GM18520 (cell line): Measurements from ENCODE around the gene ZBED4.
"Not testable (repeated sequence)": the region's sequence is repeated elsewhere in the genome, so short reads cannot be mapped to it uniquely, and the experiment has no call there.

Experiments used
- ATAC-seq: cut with Tn5 transposase; IDR thresholded peaks from one replicate; pipeline ENCODE4 v1.9.1; 2021; ENCODE audit not compliant: unreplicated experiment

ZBED4 gene

GRCh38 chr22:49826603-49827270 is 26.9 kb upstream of the ZBED4 start:
- ATAC-seq, result no peak

- no peak for ATAC-seq
Measured at GRCh38 chr22:49827271-49827852, 26.3 kb upstream of the ZBED4 start.

GRCh38 chr22:49827853-49828598 is 25.6 kb upstream of the ZBED4 start, which contains the start of gene BRD1:
Gene BRD1, minus strand, starts transcription at chr22:49827873. Its CDS starts 3,556 bp downstream, at chr22:49824317.
- no peak for ATAC-seq

- no peak for ATAC-seq
Measured at GRCh38 chr22:49828599-49828965, 25.1 kb upstream of the ZBED4 start.

GRCh38 chr22:49829044-49829853 is 24.4 kb upstream of the ZBED4 start:
- ATAC-seq, result no peak

GRCh38 chr22:49833340-49834007 is 20.2 kb upstream of the ZBED4 start:
- no peak for ATAC-seq

GRCh38 chr22:49838771-49839717 is 14.6 kb upstream of the ZBED4 start:
- ATAC-seq, result no peak

- no peak for ATAC-seq
Measured at GRCh38 chr22:49845241-49845640, 8.4 kb upstream of the ZBED4 start.

GRCh38 chr22:49845666-49846459 is 7.8 kb upstream of the ZBED4 start:
- no peak for ATAC-seq

- no peak for ATAC-seq
Measured at GRCh38 chr22:49847751-49848689, 5.6 kb upstream of the ZBED4 start.

- no peak for ATAC-seq
Measured at GRCh38 chr22:49848690-49849160, 4.9 kb upstream of the ZBED4 start.

GRCh38 chr22:49849161-49850020 is 4.3 kb upstream of the ZBED4 start:
- ATAC-seq, result no peak

GRCh38 chr22:49850021-49850911 is 3.4 kb upstream of the ZBED4 start:
- ATAC-seq, result no peak

GRCh38 chr22:49850959-49851802 is 2.5 kb upstream of the ZBED4 start:
- no peak for ATAC-seq

GRCh38 chr22:49852568-49852897 is 1.1 kb upstream of the ZBED4 start:
- not testable (repeated sequence) for ATAC-seq
